ENCODE data around the gene ATG10. TPM values are rescaled to one million over a fixed set of nuclear protein-coding genes. Genes with fewer than 3 reads are reported as not detected.

The ATG10 gene
- total and polyA plus RNA-seq, 2 donors (not counting 1 experiment from before 2014, with no cell fraction given), result 1.6 to 11.6 TPM

GRCh38 chr5:82105457-82105856 lies 133.6 kb downstream of the ATG10 start:
- Mint-ChIP-seq H3K9me3 (ENCODE audit: insufficient read depth) (no peaks in the 10 kb centered on the region), H3K27ac (no peak overlapping the region), H3K4me1 (no peaks in the 10 kb centered on the region), H3K4me3 (no peak overlapping the region), H3K27me3 (no peaks in the 10 kb centered on the region)
- ChIA-PET CTCF (interaction anchor here (1.0 to 1.4 kb wide), 2 partner anchors 8 to 121 kb away, joined by 3 to 4 read pairs; no protein-coding TSS in a partner anchor), POLR2A (no interaction called here)
- H3K36me3 ChIP-seq (replicated peaks in 1 of 2; ENCODE audit: control extremely low read depth in 1 of 2, control insufficient read depth in 1 of 2, extremely low read depth in 1 of 2, insufficient read depth in 2 of 2, low read length in 1 of 2), result no peaks in the 10 kb centered on the region
- H3K9me3 ChIP-seq (ENCODE audit: control extremely low read depth in 1 of 3, control insufficient read depth in 2 of 3, insufficient read depth in 1 of 3, low read length in 2 of 3), result no peaks in the 10 kb centered on the region
- H3K4me1 ChIP-seq (ENCODE audit: control insufficient read depth in 2 of 2, insufficient read depth in 2 of 2, low read length in 2 of 2), result no peaks in the 10 kb centered on the region
- H3K4me3 ChIP-seq (ENCODE audit: control extremely low read depth in 1 of 5, extremely low read depth in 1 of 5, insufficient read depth in 1 of 5, low read depth in 2 of 5, low read length in 4 of 5), result no peak overlapping the region
- intact Hi-C loops (cut with micrococcal nuclease), result no loop called here
- WGBS (ENCODE audit: insufficient coverage), result 100% methylated on average over 1 of the region's 1 CpG
- TF ChIP-seq CTCF (IDR thresholded peaks at IDR 0.05) (no peak), EZH2 (IDR thresholded peaks at IDR 0.05; ENCODE audit: borderline replicate concordance, insufficient read depth, low read depth, low read length, poor library complexity, severe bottlenecking) (no peak)
- no peak overlapping the region for H3K27ac ChIP-seq (ENCODE audit: low read length in 2 of 2)
- H3K9ac ChIP-seq (ENCODE audit: low read length), result no peak overlapping the region
- H3K4me2 ChIP-seq (replicated peaks; ENCODE audit: low read depth, low read length, poor library complexity, severe bottlenecking), result no peak overlapping the region
- no peak for ATAC-seq (ENCODE audit: low read depth)
- H3K27me3 ChIP-seq (replicated peaks in 1 of 4; ENCODE audit: control extremely low read depth in 1 of 4, control insufficient read depth in 3 of 4, insufficient read depth in 4 of 4, low read length in 3 of 4), result no peaks in the 10 kb centered on the region
- no peak for DNase-seq
- H2AFZ ChIP-seq (ENCODE audit: insufficient read depth, low read depth, low read length, poor library complexity, severe bottlenecking), result no peak overlapping the region
- H3K79me2 ChIP-seq (ENCODE audit: control insufficient read depth, insufficient read depth, low read length), result no peaks in the 10 kb centered on the region
- H4K20me1 ChIP-seq (ENCODE audit: control insufficient read depth, insufficient read depth, low read length, poor library complexity, severe bottlenecking), result no peaks in the 10 kb centered on the region

GRCh38 chr5:82106207-82106606 lies 134.4 kb downstream of the ATG10 start:
- Histone ChIP-seq H3K27me3 (replicated peaks in 1 of 4; ENCODE audit: control extremely low read depth in 1 of 4, control insufficient read depth in 3 of 4, insufficient read depth in 4 of 4, low read length in 3 of 4) (no peaks in the 10 kb centered on the region), H3K4me2 (replicated peaks; ENCODE audit: low read depth, low read length, poor library complexity, severe bottlenecking) (no peak overlapping the region), H3K4me1 (ENCODE audit: control insufficient read depth in 2 of 2, insufficient read depth in 2 of 2, low read length in 2 of 2) (no peaks in the 10 kb centered on the region), H3K27ac (ENCODE audit: low read length in 2 of 2) (no peak overlapping the region), H3K9ac (ENCODE audit: low read length) (no peak overlapping the region), H4K20me1 (ENCODE audit: control insufficient read depth, insufficient read depth, low read length, poor library complexity, severe bottlenecking) (no peaks in the 10 kb centered on the region), H2AFZ (ENCODE audit: insufficient read depth, low read depth, low read length, poor library complexity, severe bottlenecking) (no peak overlapping the region), H3K9me3 (ENCODE audit: control extremely low read depth in 1 of 3, control insufficient read depth in 2 of 3, insufficient read depth in 1 of 3, low read length in 2 of 3) (no peaks in the 10 kb centered on the region), H3K4me3 (ENCODE audit: control extremely low read depth in 1 of 5, extremely low read depth in 1 of 5, insufficient read depth in 1 of 5, low read depth in 2 of 5, low read length in 4 of 5) (no peak overlapping the region), H3K79me2 (ENCODE audit: control insufficient read depth, insufficient read depth, low read length) (no peaks in the 10 kb centered on the region), H3K36me3 (replicated peaks in 1 of 2; ENCODE audit: control extremely low read depth in 1 of 2, control insufficient read depth in 1 of 2, extremely low read depth in 1 of 2, insufficient read depth in 2 of 2, low read length in 1 of 2) (no peaks in the 10 kb centered on the region)
- POLR2A ChIA-PET, result no interaction called here
- WGBS (ENCODE audit: insufficient coverage), result no CpG with 5 or more reads among the region's 3 CpGs
- no peaks in the 10 kb centered on the region for H3K4me1 Mint-ChIP-seq
- no peak overlapping the region for H3K27ac Mint-ChIP-seq
- intact Hi-C loops (cut with micrococcal nuclease), result no loop called here
- no peaks in the 10 kb centered on the region for H3K27me3 Mint-ChIP-seq
- ATAC-seq (ENCODE audit: low read depth) (no peak), DNase-seq (no peak)
- TF ChIP-seq CTCF (IDR thresholded peaks at IDR 0.05), result no peak
- no peak for TF ChIP-seq EZH2 (IDR thresholded peaks at IDR 0.05; ENCODE audit: borderline replicate concordance, insufficient read depth, low read depth, low read length, poor library complexity, severe bottlenecking)
- CTCF ChIA-PET, result interaction anchor here (0.7 to 1.0 kb wide), 2 partner anchors 120 to 153 kb away, joined by 3 to 4 read pairs; no protein-coding TSS in a partner anchor
- H3K4me3 Mint-ChIP-seq, result no peak overlapping the region
- no peaks in the 10 kb centered on the region for H3K9me3 Mint-ChIP-seq (ENCODE audit: insufficient read depth)
